GM23338 (cell line): ENCODE results near the gene HS1BP3. TPM values are rescaled to one million over a fixed set of nuclear protein-coding genes. Genes with fewer than 3 reads are reported as not detected.

Source experiments
- ATAC-seq: fragments of 200-7000 bp; cut with Tn5 transposase; 3 replicates; pipeline ENCODE4 v1.9.1; 2020
- DNase-seq: peaks from one replicate; pipeline ENCODE4 v3.0.0-alpha.2; 2015; ENCODE audit warnings: low spot score
- H2AFZ ChIP-seq: fragments of 200-600 bp; sonication (generic); 2 replicates; pipeline ENCODE4 v1.8.0; 2016; ENCODE audit warnings: antibody characterized with exemption, mild to moderate bottlenecking, moderate library complexity
- H3F3A ChIP-seq: fragments of 200-600 bp; sonication (generic); replicated peaks from 2 replicates; pipeline ENCODE4 v1.8.0; 2017; ENCODE audit warnings: antibody characterized with exemption, mixed run types, low read depth
- H3K27ac ChIP-seq: fragments of 200-600 bp; sonication (generic); 2 replicates; pipeline ENCODE4 v1.6.1; 2016; ENCODE audit warnings: low read depth
- H3K27me3 ChIP-seq: fragments of 200-600 bp; sonication (generic); 2 replicates; pipeline ENCODE4 v1.8.0; 2016; ENCODE audit warnings: mild to moderate bottlenecking, mixed run types, moderate library complexity; ENCODE audit not compliant: insufficient read depth
- H3K36me3 ChIP-seq: fragments of 200-600 bp; sonication (generic); 2 replicates; pipeline ENCODE4 v1.8.0; 2016; ENCODE audit warnings: mild to moderate bottlenecking; ENCODE audit not compliant: insufficient read depth
- H3K4me1 ChIP-seq: fragments of 200-600 bp; sonication (generic); 2 replicates; pipeline ENCODE4 v1.8.0; 2016; ENCODE audit warnings: mild to moderate bottlenecking, moderate library complexity; ENCODE audit not compliant: insufficient read depth
- H3K4me2 ChIP-seq: fragments of 200-600 bp; sonication (generic); 2 replicates; pipeline ENCODE4 v1.7.1; 2017; ENCODE audit warnings: mixed run types
- H3K4me3 ChIP-seq: fragments of 200-600 bp; sonication (generic); 2 replicates; pipeline ENCODE4 v1.6.1; 2016; ENCODE audit warnings: mixed run types
- H3K79me2 ChIP-seq: fragments of 200-600 bp; sonication (generic); replicated peaks from 2 replicates; pipeline ENCODE4 v1.8.0; 2017; ENCODE audit warnings: mild to moderate bottlenecking; ENCODE audit not compliant: insufficient read depth
- H3K9me2 ChIP-seq: fragments of 200-600 bp; sonication (generic); 2 replicates; pipeline ENCODE4 v1.8.0; 2017; ENCODE audit not compliant: insufficient read depth
- H4K20me1 ChIP-seq: fragments of 200-600 bp; sonication (generic); replicated peaks from 2 replicates; pipeline ENCODE4 v1.8.0; 2017; ENCODE audit warnings: mild to moderate bottlenecking; ENCODE audit not compliant: insufficient read depth
- H3K27ac Mint-ChIP-seq: 2 replicates; pipeline ENCODE4 v1.8.0; 2020; ENCODE audit warnings: inconsistent platforms, mild to moderate bottlenecking, moderate library complexity, mixed read lengths
- H3K27me3 Mint-ChIP-seq: 3 replicates; pipeline ENCODE4 v1.8.0; 2022; ENCODE audit warnings: low read depth, mild to moderate bottlenecking, moderate library complexity, mixed read lengths, inconsistent platforms; ENCODE audit not compliant: insufficient read depth, poor library complexity
- H3K36me3 Mint-ChIP-seq: 3 replicates; pipeline ENCODE4 v1.8.0; 2021; ENCODE audit warnings: low read depth, mild to moderate bottlenecking, inconsistent platforms, moderate library complexity, mixed read lengths
- H3K4me1 Mint-ChIP-seq: 3 replicates; pipeline ENCODE4 v1.8.0; 2020; ENCODE audit warnings: mild to moderate bottlenecking, inconsistent platforms, mixed read lengths
- H3K4me3 Mint-ChIP-seq: 3 replicates; pipeline ENCODE4 v1.8.0; 2021; ENCODE audit warnings: moderate library complexity, mild to moderate bottlenecking, inconsistent platforms, mixed read lengths
- H3K9me3 Mint-ChIP-seq: 3 replicates; pipeline ENCODE4 v1.8.0; 2020; ENCODE audit warnings: moderate library complexity, mild to moderate bottlenecking, inconsistent platforms, mixed read lengths
- CREB1 ChIP-seq: fragments of 250-450 bp; sonication (Bioruptor Pico); IDR thresholded peaks from 2 replicates; pipeline ENCODE4 v1.5.0; 2020; ENCODE audit warnings: low read depth, mild to moderate bottlenecking, moderate library complexity
- CTCF ChIP-seq, 2 experiments: fragments of 200-600 bp in 1 of 2; sonication (generic) in 1 of 2; conservative IDR thresholded peaks; 2 replicates each; pipeline versions ENCODE4 v1.5.1 to v1.6.1; 2016 to 2017; ENCODE audit warnings: antibody characterized with exemption in 2 of 2, low read depth in 2 of 2, mild to moderate bottlenecking in 2 of 2, moderate library complexity in 1 of 2
- ETS1 ChIP-seq: IDR thresholded peaks from 2 replicates; pipeline ENCODE4 v1.6.1; 2016; ENCODE audit warnings: antibody characterized with exemption
- EZH2phosphoT487 ChIP-seq: fragments of 200-600 bp; sonication (generic); IDR thresholded peaks from one replicate; pipeline ENCODE4 v1.8.1; 2018; ENCODE audit warnings: antibody characterized with exemption; ENCODE audit not compliant: unreplicated experiment
- POLR2AphosphoS5 ChIP-seq: IDR thresholded peaks from 2 replicates; pipeline ENCODE4 v1.6.1; 2016; ENCODE audit warnings: antibody characterized with exemption, low read depth
- STAT1 ChIP-seq: IDR thresholded peaks from one replicate; pipeline ENCODE4 v1.6.1; 2016; ENCODE audit warnings: antibody characterized with exemption; ENCODE audit not compliant: unreplicated experiment
- ZNF114 ChIP-seq: fragments of 250-450 bp; sonication (Bioruptor Pico); IDR thresholded peaks from 2 replicates; pipeline ENCODE4 v1.5.0; 2020; ENCODE audit warnings: mild to moderate bottlenecking, moderate library complexity
- ZNF462 ChIP-seq: fragments of 250-450 bp; sonication (Bioruptor Pico); IDR thresholded peaks from 2 replicates; pipeline ENCODE4 v1.5.0; 2020; ENCODE audit warnings: mild to moderate bottlenecking, moderate library complexity
- polyA plus RNA-seq: library from polyadenylated mRNA; unstranded; fragments of >200 nt; fragmentation: Nextera tagmentation; extraction: Ambion mirVana; gene quantifications from 2 replicates; pipeline ENCODE4 v1.2.1, GENCODE V29; 2016
- total RNA-seq: library from RNA; depleted of rRNA; stranded (reverse); fragments of >200 nt; shearing (Covaris generic); gene quantifications from 2 replicates; pipeline ENCODE4 v1.2.3, GENCODE V29; 2014

HS1BP3 gene
- total and polyA plus RNA-seq, 2 experiments from 2014 or later: 7.2 to 15.0 TPM

GRCh38 chr2:20692081-20692480 lies 41.2 kb upstream of the HS1BP3 start:
- Histone ChIP-seq H3K36me3 (no peaks in the 10 kb centered on the region; the same call in 1 of the 2 replicates), H3K4me3 (no peak overlapping the region), H4K20me1 (no peaks in the 10 kb centered on the region; the same call in 1 of the 2 replicates), H3F3A (no peaks in the 10 kb centered on the region), H3K27me3 (no peaks in the 10 kb centered on the region), H3K4me2 (no peak overlapping the region), H2AFZ (no peak overlapping the region), H3K27ac (no peak overlapping the region), H3K4me1 (no peaks in the 10 kb centered on the region), H3K9me2 (no peaks in the 10 kb centered on the region), H3K79me2 (no peaks in the 10 kb centered on the region)
- H3K4me3 Mint-ChIP-seq: no peak overlapping the region
- H3K4me1 Mint-ChIP-seq: no peaks in the 10 kb centered on the region
- no peak for DNase-seq
- no peak for ATAC-seq
- H3K36me3 Mint-ChIP-seq: peaks cover 10% of the 10 kb centered on the region; the same call in 2 of the 3 replicates
- no peaks in the 10 kb centered on the region for H3K9me3 Mint-ChIP-seq
- TF ChIP-seq ZNF114 (CRISPR knock-in tag) (no peak), EZH2phosphoT487 (no peak), CTCF (conservative IDR thresholded peaks at IDR 0.05; ENCODE audit: low read depth in 2 of 2) (no peak), CREB1 (CRISPR knock-in tag) (no peak), ZNF462 (CRISPR knock-in tag) (no peak), STAT1 (no peak), POLR2AphosphoS5 (no peak), ETS1 (no peak)
- H3K27me3 Mint-ChIP-seq: no peaks in the 10 kb centered on the region
- no peak overlapping the region for H3K27ac Mint-ChIP-seq
